ENCODE data around the gene TMEM87A.

DNA sequence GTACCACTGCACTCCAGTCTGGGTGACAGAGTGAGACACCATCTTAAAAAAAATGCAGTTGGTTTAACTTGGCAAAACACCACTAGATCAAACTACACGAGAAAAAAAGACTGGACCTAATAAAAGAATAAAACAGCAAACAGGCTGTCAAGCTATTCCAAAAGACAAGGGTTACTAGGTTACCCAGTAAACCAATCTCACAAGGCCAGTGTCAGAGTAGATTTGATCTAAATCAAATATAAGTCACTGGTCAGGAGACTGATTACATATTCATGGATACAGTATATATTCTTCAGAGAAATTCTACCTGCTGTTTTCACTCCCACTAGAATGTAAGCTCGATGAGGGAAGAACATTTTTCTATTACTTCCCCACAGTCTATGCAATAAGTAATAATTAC is 2.7 kb downstream of the TMEM87A start:
- TF ChIP-seq, protein P1, sequence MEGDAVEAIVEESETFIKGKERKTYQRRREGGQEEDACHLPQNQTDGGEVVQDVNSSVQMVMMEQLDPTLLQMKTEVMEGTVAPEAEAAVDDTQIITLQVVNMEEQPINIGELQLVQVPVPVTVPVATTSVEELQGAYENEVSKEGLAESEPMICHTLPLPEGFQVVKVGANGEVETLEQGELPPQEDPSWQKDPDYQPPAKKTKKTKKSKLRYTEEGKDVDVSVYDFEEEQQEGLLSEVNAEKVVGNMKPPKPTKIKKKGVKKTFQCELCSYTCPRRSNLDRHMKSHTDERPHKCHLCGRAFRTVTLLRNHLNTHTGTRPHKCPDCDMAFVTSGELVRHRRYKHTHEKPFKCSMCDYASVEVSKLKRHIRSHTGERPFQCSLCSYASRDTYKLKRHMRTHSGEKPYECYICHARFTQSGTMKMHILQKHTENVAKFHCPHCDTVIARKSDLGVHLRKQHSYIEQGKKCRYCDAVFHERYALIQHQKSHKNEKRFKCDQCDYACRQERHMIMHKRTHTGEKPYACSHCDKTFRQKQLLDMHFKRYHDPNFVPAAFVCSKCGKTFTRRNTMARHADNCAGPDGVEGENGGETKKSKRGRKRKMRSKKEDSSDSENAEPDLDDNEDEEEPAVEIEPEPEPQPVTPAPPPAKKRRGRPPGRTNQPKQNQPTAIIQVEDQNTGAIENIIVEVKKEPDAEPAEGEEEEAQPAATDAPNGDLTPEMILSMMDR (conservative IDR thresholded peaks at IDR 0.05 in 1 of 2, IDR thresholded peaks at IDR 0.05 in 1 of 2; ENCODE audit: low read depth in 1 of 2, low read length in 2 of 2) = no peak
- TF ChIP-seq EZH2 (IDR thresholded peaks at IDR 0.05; ENCODE audit: low read length, missing control alignments) = no peak
